ENCODE data around the gene NCBP3.

NCBP3 gene

GRCh38 chr17:3782751-3783150 is 63.3 kb downstream of the NCBP3 start:
- DNase-seq, result no peak

- no peak for DNase-seq
Observed at GRCh38 chr17:3780986-3781385, 65.1 kb downstream of the NCBP3 start.

- no peak for DNase-seq
Observed at GRCh38 chr17:3777366-3778120, 68.5 kb downstream of the NCBP3 start.

- DNase-seq, result no peak
Observed at GRCh38 chr17:3773966-3774365, 72.1 kb downstream of the NCBP3 start.

GRCh38 chr17:3773511-3773910 is 72.5 kb downstream of the NCBP3 start:
- DNase-seq, result no peak

- no peak for DNase-seq
Observed at GRCh38 chr17:3772764-3773163, 73.3 kb downstream of the NCBP3 start.

- no peak for DNase-seq
Observed at GRCh38 chr17:3771140-3771539, 74.9 kb downstream of the NCBP3 start.

GRCh38 chr17:3770466-3770865 is 75.6 kb downstream of the NCBP3 start:
- no peak for DNase-seq

- no peak for DNase-seq
Observed at GRCh38 chr17:3768769-3769168, 77.3 kb downstream of the NCBP3 start.

- DNase-seq, result no peak
Observed at GRCh38 chr17:3768341-3768740, 77.7 kb downstream of the NCBP3 start.

GRCh38 chr17:3766779-3767178 is 79.3 kb downstream of the NCBP3 start:
- DNase-seq, result no peak

GRCh38 chr17:3765981-3766380 is 80.1 kb downstream of the NCBP3 start:
- no peak for DNase-seq

GRCh38 chr17:3763777-3764170 is 82.3 kb downstream of the NCBP3 start:
- DNase-seq, result no peak

GRCh38 chr17:3762922-3763776 is 82.9 kb downstream of the NCBP3 start:
- DNase-seq, result no peak

- DNase-seq, result no peak
Observed at GRCh38 chr17:3761918-3762380, 84.1 kb downstream of the NCBP3 start.

- DNase-seq, result no peak
Observed at GRCh38 chr17:3761036-3761917, 84.8 kb downstream of the NCBP3 start.

- no peak for DNase-seq
Observed at GRCh38 chr17:3759597-3760216, 86.3 kb downstream of the NCBP3 start.

GRCh38 chr17:3755335-3756030 is 90.6 kb downstream of the NCBP3 start:
- no peak for DNase-seq

- peak; percentile 66 for DNase-seq
Observed at GRCh38 chr17:3754458-3755334, 91.3 kb downstream of the NCBP3 start.

- no peak for DNase-seq
Observed at GRCh38 chr17:3754066-3754457, 92.0 kb downstream of the NCBP3 start.

GRCh38 chr17:3753624-3754023 is 92.4 kb downstream of the NCBP3 start:
- DNase-seq, result no peak

All from NCI-H2081 treated with DMSO at 0.1 percent for 48 hours (cell line).